Measurements from ENCODE around the gene CSMD2.

Gene CSMD2

GRCh38 chr1:33710967-33711366, 454.1 kb downstream of the CSMD2 start:
- TF ChIP-seq CTCF (conservative IDR thresholded peaks at IDR 0.05; ENCODE audit: low read length), result no peak
- TF ChIP-seq EZH2phosphoT487 (IDR thresholded peaks at IDR 0.05; ENCODE audit: borderline replicate concordance), result no peak
- no peaks in the 10 kb centered on the region for H3K27me3 ChIP-seq (ENCODE audit: insufficient read depth, low read length, poor library complexity, severe bottlenecking)

GRCh38 chr1:33709783-33710718, 455.0 kb downstream of the CSMD2 start:
- H3K4me2 ChIP-seq (ENCODE audit: low read depth, low read length, poor library complexity, severe bottlenecking), result no peak overlapping the region
- no peaks in the 10 kb centered on the region for H3K9me2 ChIP-seq (replicated peaks; ENCODE audit: low read depth, low read length)
- no peaks in the 10 kb centered on the region for H3K36me3 ChIP-seq (ENCODE audit: insufficient read depth, low read length)
- TF ChIP-seq CTCF (conservative IDR thresholded peaks at IDR 0.05; ENCODE audit: low read length) (no peak), EZH2phosphoT487 (IDR thresholded peaks at IDR 0.05; ENCODE audit: borderline replicate concordance) (no peak)
- H3K4me1 ChIP-seq (ENCODE audit: insufficient read depth, low read length, poor library complexity, severe bottlenecking), result no peaks in the 10 kb centered on the region
- no peaks in the 10 kb centered on the region for H3K9me3 ChIP-seq (ENCODE audit: insufficient read depth, low read depth, low read length)
- no peaks in the 10 kb centered on the region for H3F3A ChIP-seq (ENCODE audit: low read depth)
- no peaks in the 10 kb centered on the region for H3K27me3 ChIP-seq (ENCODE audit: insufficient read depth, low read length, poor library complexity, severe bottlenecking)
- no peak overlapping the region for H3K4me3 ChIP-seq (ENCODE audit: low read length, poor library complexity, severe bottlenecking)
- H3K79me2 ChIP-seq (ENCODE audit: insufficient read depth, low read length), result no peaks in the 10 kb centered on the region
- no peak overlapping the region for H3K9ac ChIP-seq (ENCODE audit: low read depth, low read length, poor library complexity, severe bottlenecking)
- no peak overlapping the region for H2AFZ ChIP-seq (ENCODE audit: low read length)
- H4K20me1 ChIP-seq (ENCODE audit: insufficient read depth, low read length, poor library complexity, severe bottlenecking), result no peaks in the 10 kb centered on the region

More at GRCh38 chr1:33710967-33711366, 454.1 kb downstream of the CSMD2 start:
- Histone ChIP-seq H2AFZ (ENCODE audit: low read length) (no peak overlapping the region), H3K4me3 (ENCODE audit: low read length, poor library complexity, severe bottlenecking) (no peak overlapping the region), H3K4me1 (ENCODE audit: insufficient read depth, low read length, poor library complexity, severe bottlenecking) (no peaks in the 10 kb centered on the region), H3K79me2 (ENCODE audit: insufficient read depth, low read length) (no peaks in the 10 kb centered on the region), H3K36me3 (ENCODE audit: insufficient read depth, low read length) (no peaks in the 10 kb centered on the region), H3K4me2 (ENCODE audit: low read depth, low read length, poor library complexity, severe bottlenecking) (no peak overlapping the region), H3K9ac (ENCODE audit: low read depth, low read length, poor library complexity, severe bottlenecking) (no peak overlapping the region), H4K20me1 (ENCODE audit: insufficient read depth, low read length, poor library complexity, severe bottlenecking) (no peaks in the 10 kb centered on the region), H3K9me3 (ENCODE audit: insufficient read depth, low read depth, low read length) (no peaks in the 10 kb centered on the region), H3F3A (ENCODE audit: low read depth) (no peaks in the 10 kb centered on the region), H3K9me2 (replicated peaks; ENCODE audit: low read depth, low read length) (no peaks in the 10 kb centered on the region)

- H3F3A ChIP-seq (ENCODE audit: low read depth), result no peaks in the 10 kb centered on the region
- H3K79me2 ChIP-seq (ENCODE audit: insufficient read depth, low read length), result no peaks in the 10 kb centered on the region
- no peaks in the 10 kb centered on the region for H3K9me2 ChIP-seq (replicated peaks; ENCODE audit: low read depth, low read length)
- H3K36me3 ChIP-seq (ENCODE audit: insufficient read depth, low read length), result no peaks in the 10 kb centered on the region
- H3K4me1 ChIP-seq (ENCODE audit: insufficient read depth, low read length, poor library complexity, severe bottlenecking), result no peaks in the 10 kb centered on the region
- H3K4me3 ChIP-seq (ENCODE audit: low read length, poor library complexity, severe bottlenecking), result no peak overlapping the region
- H3K4me2 ChIP-seq (ENCODE audit: low read depth, low read length, poor library complexity, severe bottlenecking), result no peak overlapping the region
- no peak for TF ChIP-seq EZH2phosphoT487 (IDR thresholded peaks at IDR 0.05; ENCODE audit: borderline replicate concordance)
- no peak for TF ChIP-seq CTCF (conservative IDR thresholded peaks at IDR 0.05; ENCODE audit: low read length)
- no peaks in the 10 kb centered on the region for H3K27me3 ChIP-seq (ENCODE audit: insufficient read depth, low read length, poor library complexity, severe bottlenecking)
- H3K9ac ChIP-seq (ENCODE audit: low read depth, low read length, poor library complexity, severe bottlenecking), result no peak overlapping the region
- no peak overlapping the region for H2AFZ ChIP-seq (ENCODE audit: low read length)
- H3K9me3 ChIP-seq (ENCODE audit: insufficient read depth, low read depth, low read length), result no peaks in the 10 kb centered on the region
- no peaks in the 10 kb centered on the region for H4K20me1 ChIP-seq (ENCODE audit: insufficient read depth, low read length, poor library complexity, severe bottlenecking)
Measured at GRCh38 chr1:33709174-33709782, 455.8 kb downstream of the CSMD2 start.
